GM18520 (cell line): Measurements from ENCODE around the gene PPIG.
"Not testable (repeated sequence)": the region's sequence is repeated elsewhere in the genome, so short reads cannot be mapped to it uniquely, and the experiment has no call there.

Experiments used
- ATAC-seq: cut with Tn5 transposase; IDR thresholded peaks from one replicate; pipeline ENCODE4 v1.9.1; 2021; ENCODE audit not compliant: unreplicated experiment

PPIG gene

DNA sequence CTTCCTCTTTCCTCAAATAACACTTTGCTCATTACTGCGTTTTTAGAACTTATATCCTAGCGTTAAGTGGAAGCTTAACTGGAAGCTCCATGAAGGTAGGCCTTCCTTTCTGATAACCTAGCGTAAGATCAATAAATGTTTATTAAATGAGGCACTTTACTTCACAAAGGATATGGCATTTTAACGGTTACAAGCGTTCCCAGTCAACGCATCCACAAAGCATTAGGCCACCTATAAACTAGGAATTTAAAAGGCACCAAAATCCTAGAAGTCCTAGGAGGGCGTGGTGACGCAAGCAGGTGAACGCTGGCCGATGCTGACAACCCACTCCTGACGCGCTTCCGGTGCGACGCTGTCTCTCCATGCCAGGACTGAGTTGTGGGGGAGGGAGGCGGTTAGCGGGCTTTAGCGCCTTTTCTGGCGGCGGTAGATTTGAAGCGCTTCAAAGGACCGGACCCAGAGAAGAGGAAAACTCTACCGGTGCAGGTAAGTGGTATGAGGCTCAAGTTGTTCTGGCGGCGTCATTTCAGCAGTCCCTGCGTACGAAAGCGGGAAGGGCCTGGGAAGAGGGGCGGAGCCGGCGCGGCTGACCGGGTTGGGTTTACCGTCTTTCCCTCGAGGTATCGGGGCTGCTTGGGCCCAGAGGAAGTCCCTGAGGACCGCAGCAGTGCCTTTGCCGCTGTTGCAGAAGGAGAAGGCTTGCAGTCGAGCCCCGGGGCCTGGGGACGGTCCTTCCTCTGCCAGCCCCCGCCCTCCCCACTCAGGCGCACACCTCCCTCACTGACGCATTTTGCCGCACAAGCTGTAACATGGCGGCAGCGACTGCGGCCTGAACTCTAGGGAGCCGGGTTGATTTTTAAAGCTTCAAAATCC lies at the start of gene PPIG:
TSS of gene PPIG (plus strand) at position 347 of the 873 bp plus-strand sequence. CDS start 19,691 bp downstream, outside the sequence.
- ATAC-seq = peak; percentile 77

DNA sequence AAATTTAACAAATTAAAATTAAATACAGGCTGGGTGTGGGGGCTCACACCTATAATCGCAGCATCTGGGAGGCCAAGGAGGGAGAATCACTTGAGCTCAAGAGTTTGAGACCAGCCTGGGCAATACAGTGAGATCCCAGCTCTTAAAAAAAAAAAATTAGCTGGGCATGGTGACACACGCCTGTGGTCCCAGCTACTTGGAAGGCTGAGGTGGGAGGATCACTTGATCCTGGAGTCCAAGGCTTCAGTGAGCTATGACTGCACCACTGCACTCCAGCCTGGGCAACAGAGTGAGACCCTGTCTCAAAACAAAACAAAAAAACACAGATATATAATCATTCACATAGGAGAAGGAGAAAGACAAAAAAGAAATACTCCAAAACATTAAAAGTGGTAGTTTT lies 44.7 kb upstream of the PPIG start:
- not testable (repeated sequence) for ATAC-seq

DNA sequence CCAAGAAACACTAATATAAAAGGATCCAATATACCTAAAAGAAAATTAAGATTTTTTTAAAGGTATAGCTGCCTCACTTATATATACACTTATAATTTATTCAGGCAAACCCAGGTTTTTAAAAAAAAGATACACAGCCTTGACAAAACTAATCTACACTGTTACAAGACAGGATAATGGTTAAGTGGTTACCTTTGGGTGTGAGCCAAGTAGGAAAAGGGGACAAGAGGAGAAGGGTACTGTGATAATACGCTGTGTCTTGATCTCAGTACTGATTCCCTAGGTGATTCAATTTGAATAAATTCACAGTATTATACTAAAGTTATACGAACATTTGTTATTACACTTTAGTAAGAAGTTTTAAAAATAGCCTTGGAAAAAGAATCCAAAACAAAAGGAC lies 44.0 kb upstream of the PPIG start:
- ATAC-seq = no peak

DNA sequence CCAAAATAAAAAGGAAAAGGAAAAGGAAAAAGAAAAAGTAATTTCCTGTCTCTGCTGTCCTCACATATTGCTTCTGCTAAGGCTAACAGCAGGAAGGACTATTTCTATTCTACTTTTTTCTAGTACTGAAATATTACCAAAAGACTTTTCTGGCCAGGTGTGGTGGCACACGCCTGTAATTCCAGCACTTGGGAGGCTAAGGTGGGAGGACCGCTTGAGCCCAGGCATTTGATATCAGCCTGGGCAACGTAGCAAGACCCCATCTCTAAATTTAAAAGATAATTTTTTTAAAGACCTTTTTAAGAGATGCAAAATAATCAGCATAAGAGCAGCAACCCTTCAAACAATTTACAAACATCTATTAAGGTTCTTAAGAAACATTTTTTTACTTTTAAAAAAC lies 41.7 kb upstream of the PPIG start:
- ATAC-seq = no peak

DNA sequence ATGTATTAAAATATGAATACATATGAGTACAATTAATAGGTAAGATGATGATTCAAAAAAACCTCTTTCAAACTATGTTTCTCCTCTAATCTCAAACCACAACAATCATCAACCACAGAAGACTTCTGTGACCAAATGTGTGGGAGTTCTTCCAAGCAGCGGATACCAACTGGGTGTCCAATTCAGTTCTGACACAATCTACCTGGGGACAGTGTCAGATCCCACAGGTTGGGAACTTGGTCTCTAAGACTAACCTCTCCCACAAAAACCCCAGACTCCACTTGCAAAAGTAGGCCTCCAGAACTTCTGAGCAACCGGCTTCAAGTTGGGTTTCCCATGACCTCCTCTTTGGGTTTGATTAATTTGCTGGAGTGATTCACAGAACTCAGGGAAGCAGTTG lies 37.4 kb upstream of the PPIG start:
- ATAC-seq = no peak

DNA sequence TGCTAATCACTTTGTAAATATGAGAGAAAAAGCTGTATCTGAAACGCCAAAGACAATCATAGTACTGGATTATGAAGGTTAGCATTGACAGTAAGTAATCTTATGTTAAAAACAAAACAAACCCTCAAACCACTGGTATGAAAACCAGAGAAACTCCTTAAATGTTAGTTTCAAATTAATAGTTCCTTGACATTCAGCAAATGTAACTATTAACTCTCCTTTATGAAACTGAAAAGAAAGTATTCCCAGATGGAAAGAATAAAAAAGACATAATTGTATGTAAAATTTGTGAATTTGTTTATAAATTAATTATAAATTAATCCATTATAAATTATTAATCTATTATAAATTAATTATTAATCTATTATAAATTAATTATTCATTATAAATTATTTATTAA lies 22.8 kb upstream of the PPIG start:
- no peak for ATAC-seq

DNA sequence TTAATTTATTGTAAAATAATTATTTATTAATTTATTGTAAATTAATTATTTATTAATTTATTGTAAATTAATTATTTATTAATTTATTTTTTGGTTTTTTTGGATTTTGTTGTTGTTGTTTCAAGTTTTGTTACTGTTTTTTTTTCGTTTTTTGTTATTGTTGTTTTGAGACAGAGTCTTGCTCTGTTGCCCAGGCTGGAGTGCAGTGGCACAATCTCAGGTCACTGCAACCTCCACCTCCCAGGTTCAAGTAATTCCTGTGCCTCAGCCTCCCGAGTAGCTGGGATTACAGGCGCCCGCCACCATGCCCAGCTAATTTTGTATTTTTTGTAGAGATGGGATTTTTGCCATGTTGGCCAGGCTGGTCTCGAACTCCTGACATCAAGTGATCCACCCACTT lies 22.1 kb upstream of the PPIG start:
- not testable (repeated sequence) for ATAC-seq

DNA sequence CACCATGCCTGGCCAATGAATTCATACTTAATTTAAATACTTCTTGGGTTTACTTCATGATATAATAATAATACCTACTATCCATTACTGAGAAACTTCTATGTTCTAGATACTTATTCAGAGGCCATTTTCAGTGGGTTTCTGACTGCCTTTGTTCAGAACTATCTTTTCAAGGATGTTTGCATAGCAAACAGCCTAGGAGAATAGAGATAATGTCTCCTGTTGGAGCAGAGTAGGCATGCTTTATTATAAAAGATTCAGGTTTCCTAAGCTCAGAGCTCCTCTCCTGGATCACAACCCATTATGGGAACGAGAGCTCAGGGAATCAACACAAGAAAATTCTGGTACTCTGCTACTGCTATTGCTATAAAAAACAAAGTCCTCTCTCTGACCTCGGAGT lies 21.6 kb upstream of the PPIG start:
- no peak for ATAC-seq

DNA sequence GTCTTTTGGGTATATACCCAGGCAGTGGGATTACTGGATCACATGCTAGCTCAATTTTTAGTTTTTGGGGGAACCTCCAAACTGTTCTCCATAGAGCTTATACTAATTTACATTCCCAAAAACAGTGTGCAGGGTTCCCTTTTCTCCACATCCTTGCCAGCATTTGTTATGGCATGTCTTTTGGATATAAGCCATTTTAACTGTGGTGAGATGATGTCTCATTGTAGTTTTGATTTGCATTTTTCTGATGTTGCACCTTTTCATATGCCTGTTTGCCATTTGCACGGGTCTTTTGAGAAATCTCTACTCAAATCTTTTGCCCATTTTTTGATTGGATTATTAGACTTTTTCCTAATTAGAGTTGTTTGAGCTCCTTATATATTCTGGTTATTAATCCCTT lies 18.5 kb upstream of the PPIG start:
- no peak for ATAC-seq

DNA sequence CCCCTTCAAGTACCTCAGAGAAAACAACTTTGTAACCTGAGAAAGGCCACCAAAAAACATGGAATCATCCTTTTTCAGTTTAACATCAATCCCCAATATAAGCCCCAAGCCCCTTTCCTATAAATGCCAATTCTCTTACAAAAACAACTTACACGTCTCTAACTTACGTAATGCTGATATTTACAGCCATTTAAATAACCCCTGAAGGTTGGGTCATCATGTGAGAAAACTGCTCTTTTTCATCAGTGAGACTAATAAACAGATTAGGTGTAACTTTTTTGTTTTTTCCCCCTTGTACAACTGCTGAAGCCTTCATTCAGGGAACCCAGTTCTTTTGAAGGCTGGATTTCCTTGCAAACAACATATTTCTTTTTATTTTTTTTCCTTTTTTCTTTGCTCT lies 14.2 kb upstream of the PPIG start:
- ATAC-seq = no peak

DNA sequence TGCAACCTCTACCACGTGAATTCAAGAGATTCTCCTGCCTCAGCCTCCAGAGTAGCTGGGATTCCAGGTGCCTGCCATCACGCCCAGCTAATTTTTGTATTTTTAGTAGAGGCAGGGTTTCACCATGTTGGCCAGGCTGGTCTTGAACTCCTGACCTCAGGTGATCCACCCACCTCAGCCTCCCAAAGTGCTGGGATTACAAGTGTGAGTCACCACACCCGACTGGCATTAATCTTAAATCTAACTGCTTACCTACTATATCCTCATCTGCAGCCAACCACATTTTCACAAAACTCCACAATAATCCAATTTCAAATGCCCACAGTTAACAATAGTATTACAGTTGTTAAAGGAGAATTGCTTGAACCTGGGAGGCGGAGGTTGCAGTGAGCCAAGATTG lies 13.4 kb upstream of the PPIG start:
- ATAC-seq = not testable (repeated sequence)

DNA sequence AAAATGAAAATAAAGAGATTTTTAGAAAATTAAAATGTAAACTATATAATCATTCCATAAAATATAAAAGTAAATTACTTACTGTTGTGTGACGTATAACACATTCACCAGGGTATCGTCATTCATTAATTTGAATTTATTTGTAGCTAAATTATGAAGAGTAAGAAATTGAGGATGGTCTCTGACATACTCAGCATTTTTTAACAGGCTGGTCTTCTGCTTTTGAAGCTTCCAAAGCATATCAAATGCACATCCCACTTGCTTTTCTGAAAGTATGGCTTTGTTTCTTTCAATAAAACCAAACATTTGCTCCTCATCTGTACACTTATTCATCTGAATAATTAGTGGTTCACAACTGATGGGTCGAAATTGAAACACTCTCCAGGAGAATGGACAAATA lies 12.6 kb upstream of the PPIG start:
- ATAC-seq = no peak

DNA sequence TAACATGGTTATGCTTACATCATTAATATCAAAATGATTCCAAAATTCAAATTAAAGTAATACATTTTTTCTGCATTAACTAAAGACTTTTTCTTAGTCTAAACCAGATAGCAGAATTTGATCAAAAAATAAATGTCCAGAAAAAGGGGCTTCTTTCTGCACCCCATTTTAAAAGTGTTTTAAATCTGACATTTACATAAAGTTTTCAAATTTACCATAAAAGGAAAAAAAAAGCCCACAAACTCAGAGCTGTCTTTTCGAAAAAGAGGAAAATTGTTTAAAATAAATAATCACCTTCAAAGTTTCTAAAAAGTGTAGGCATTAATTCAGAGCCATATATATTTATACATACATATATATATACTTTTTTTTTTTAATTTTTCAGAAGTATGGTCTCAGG lies 12.0 kb upstream of the PPIG start:
- ATAC-seq = no peak

DNA sequence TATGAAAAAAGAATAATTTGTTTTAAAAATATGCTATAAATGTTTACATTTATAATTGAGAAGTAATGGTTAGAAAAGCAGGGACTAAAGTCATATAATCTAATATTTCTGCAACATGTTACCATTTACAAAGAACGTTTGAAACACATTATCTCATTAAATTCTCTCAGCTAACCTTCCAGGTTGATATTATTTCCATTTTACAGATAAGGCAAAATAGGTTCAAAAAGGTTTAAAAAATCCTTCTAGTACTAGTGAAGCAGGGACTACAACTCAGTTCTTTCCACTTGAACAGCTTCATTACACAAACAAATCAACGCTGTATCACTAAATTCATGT lies 11.4 kb upstream of the PPIG start:
- no peak for ATAC-seq

DNA sequence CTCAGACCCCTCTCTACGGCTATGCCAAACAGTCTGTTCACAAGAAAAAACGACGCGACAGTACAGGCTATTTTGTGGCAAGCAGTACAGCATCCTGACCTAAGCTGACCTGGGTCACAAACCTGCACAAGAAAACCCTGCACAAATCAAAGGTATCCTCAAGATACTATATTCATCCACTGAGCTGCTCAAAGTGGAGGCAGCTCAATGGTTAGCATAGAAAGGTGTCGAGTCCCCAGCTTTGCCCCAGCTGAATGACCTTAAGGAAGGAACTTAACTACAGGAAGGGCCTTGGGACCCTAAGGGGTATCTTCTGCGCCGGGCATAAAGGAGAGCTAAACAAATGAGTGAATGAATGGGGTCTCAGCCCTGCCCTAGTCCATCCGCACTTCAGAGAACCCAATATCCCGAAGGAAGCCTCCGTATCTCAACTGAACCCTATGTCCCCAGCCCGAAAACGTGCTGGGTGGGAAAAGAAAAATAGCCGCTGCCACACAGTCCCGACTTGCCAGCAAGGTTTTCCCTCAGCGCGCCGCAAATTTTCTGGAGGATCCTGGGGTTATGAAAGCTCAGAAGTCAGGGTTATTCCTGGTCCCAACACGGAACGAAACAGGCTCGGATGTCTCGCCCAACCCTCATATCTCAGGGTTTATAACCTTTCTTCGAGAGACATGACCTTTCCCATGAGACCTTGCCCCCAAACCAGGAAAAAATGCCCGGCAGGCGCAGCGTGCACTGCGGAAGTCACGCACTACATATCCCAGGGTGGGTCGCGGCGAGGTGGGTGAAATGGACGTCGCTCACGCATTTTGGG lies 10.8 kb upstream of the PPIG start, which contains the start of gene FASTKD1:
TSS of gene FASTKD1 (minus strand) at position 706 of the 814 bp plus-strand sequence. CDS start 1,836 bp downstream, outside the sequence.
- peak; percentile 96 for ATAC-seq

DNA sequence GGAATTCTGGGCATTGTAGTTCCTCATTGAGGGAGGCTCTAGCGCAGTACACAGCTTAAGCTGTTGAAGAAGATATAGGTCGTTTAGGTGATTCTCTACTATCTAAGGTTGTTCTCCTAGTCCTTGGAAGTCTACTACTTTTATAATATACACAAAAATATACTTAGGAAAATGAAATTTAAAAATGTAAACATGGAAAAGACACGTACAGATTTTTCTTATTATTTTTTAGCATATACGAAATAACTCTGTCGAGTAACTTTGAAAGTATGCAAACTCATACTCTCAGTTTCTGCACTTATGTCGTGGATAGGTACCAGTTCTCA lies 10.2 kb upstream of the PPIG start:
- peak; percentile 12 for ATAC-seq

DNA sequence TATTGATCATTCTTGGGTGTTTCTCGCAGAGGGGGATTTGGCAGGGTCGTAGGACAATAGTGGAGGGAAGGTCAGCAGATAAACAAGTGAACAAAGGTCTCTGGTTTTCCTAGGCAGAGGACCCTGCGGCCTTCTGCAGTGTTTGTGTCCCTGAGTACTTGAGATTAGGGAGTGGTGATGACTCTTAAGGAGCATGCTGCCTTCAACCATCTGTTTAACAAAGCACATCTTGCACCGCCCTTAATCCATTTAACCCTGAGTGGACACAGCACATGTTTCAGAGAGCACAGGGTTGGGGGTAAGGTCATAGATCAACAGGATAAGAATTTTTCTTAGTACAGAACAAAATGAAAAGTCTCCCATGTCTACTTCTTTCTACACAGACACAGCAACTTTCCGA lies 9.6 kb upstream of the PPIG start:
- ATAC-seq = not testable (repeated sequence)

DNA sequence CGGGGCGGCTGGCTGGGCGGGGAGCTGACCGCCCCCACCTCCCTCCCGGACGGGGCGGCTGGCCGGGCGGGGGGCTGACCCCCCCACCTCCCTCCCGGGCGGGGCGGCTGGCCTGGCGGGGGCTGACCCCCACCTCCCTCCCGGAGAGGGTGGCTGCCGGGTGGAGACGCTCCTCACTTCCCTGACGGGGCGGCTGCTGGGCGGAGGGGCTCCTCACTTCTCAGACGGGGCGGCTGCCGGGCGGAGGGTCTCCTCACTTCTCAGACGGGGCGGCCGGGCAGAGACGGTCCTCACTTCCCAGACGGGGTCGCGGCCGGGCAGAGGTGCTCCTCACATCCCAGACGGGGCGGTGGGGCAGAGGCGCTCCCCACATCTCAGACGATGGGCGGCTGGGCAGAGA lies 8.9 kb upstream of the PPIG start:
- ATAC-seq = not testable (repeated sequence)

DNA sequence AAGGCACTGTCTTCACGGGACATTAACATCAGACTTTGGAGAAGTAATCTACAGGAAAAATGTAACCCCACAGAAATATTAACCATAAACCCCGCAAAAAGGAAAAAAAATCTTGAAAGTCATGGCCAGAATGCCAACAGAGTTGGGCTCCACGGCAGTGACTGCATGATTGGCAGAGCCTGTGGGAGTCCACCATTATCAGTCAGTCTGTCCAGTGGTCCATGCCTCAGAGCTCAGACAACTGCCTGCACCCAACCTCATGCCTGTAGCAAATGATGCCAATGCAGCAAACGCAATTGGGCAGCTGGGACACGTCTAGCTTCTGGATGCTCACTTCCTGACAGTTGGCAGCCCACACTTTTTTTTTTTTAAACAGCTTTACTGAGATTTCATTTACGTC lies 5.1 kb upstream of the PPIG start:
- ATAC-seq = no peak

DNA sequence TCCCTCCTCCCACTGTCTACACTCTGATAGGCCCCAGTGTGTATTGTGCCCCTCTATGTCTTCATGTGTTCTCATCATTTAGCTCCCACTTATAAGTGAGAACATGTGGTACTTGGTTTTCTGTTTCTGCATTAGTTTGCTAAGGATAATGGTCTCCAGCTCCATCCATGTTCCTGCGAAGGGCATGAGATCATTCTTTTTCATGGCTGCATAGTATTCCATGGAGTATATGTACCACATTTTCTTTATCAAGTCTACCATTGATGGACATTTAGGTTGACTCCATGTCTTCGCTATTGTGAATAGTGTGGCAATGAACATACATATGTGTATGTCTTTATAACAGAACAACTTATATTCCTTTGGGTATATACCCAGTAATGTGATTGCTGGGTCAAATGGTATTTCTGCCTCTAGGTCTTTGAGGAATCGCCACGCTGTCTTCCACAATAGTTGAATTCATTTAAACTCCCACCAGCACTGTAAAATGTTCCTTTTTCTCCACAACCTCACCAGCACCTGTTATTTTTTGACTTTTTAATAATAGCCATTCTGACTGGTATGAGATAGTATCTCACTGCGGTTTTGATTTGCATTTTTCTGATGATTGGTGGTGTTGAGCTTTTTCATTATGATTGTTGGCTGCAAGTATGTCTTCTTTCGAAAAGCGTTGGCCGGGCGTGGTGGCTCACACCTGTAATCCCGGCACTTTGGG lies 1.4 kb upstream of the PPIG start:
- not testable (repeated sequence) for ATAC-seq

DNA sequence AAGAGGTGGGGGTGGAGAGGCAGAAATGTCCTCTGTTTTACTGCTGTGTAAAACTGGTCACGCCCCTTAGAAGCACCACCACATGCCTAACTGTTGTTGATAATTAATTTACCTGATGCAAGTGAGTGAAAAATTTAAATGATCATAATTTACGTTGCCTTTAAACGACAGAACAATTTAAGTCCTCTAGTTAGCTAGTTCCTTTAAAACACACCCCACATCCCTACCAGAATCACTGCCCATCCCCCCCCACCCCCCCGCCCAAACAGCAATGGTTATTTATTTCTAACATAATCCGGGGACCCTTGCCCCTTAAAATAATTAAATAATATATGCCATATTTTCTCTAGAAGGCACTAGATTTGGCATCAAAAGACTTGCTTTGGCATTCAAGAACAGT lies 633 bp upstream of the PPIG start:
- ATAC-seq = no peak

DNA sequence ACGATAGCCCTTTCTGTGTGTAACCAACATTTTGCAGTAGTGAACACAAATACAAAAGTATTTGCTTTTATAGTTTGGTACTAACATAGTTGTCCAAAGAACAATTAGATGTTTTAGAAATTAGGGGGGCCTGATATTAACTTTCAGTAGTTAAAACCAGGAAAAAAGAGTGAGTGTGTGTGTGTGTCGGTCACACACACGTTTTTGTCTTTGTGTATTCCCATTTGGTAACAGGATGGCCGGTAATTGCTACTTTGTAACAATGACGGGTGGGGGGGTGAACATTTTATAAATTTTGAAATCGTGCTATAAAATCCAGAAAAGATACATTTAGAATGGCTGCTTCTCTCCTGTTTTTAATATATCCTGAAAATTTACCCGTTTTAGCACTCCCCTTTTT lies 1.5 kb downstream of the PPIG start:
- no peak for ATAC-seq
